Measurements from ENCODE around the gene LRTM2.

The LRTM2 gene

GRCh38 chr12:1877169-1877878 is 57.0 kb downstream of the LRTM2 start:
- H3K4me3 ChIP-seq (replicated peaks; ENCODE audit: insufficient read depth, low read length), result no peak overlapping the region
- no peak overlapping the region for H3K27ac ChIP-seq (replicated peaks)
- no peak for DNase-seq (ENCODE audit: low read depth in 1 of 2, low spot score in 1 of 2)
- H3K27me3 ChIP-seq (ENCODE audit: insufficient read depth, poor library complexity, severe bottlenecking), result no peaks in the 10 kb centered on the region
- TF ChIP-seq SPI1 (IDR thresholded peaks at IDR 0.05; ENCODE audit: borderline replicate concordance, low read depth), result no peak
- TF ChIP-seq, protein P1, sequence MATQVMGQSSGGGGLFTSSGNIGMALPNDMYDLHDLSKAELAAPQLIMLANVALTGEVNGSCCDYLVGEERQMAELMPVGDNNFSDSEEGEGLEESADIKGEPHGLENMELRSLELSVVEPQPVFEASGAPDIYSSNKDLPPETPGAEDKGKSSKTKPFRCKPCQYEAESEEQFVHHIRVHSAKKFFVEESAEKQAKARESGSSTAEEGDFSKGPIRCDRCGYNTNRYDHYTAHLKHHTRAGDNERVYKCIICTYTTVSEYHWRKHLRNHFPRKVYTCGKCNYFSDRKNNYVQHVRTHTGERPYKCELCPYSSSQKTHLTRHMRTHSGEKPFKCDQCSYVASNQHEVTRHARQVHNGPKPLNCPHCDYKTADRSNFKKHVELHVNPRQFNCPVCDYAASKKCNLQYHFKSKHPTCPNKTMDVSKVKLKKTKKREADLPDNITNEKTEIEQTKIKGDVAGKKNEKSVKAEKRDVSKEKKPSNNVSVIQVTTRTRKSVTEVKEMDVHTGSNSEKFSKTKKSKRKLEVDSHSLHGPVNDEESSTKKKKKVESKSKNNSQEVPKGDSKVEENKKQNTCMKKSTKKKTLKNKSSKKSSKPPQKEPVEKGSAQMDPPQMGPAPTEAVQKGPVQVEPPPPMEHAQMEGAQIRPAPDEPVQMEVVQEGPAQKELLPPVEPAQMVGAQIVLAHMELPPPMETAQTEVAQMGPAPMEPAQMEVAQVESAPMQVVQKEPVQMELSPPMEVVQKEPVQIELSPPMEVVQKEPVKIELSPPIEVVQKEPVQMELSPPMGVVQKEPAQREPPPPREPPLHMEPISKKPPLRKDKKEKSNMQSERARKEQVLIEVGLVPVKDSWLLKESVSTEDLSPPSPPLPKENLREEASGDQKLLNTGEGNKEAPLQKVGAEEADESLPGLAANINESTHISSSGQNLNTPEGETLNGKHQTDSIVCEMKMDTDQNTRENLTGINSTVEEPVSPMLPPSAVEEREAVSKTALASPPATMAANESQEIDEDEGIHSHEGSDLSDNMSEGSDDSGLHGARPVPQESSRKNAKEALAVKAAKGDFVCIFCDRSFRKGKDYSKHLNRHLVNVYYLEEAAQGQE (IDR thresholded peaks at IDR 0.05; ENCODE audit: insufficient replicate concordance, low read depth), result no peak

GRCh38 chr12:1878214-1878613 is 57.8 kb downstream of the LRTM2 start:
- Histone ChIP-seq H3K27ac (replicated peaks) (no peak overlapping the region), H3K4me3 (replicated peaks; ENCODE audit: insufficient read depth, low read length) (no peak overlapping the region), H3K27me3 (ENCODE audit: insufficient read depth, poor library complexity, severe bottlenecking) (no peaks in the 10 kb centered on the region)
- no peak for TF ChIP-seq GABPA (IDR thresholded peaks at IDR 0.05; ENCODE audit: low read depth)
- no peak for TF ChIP-seq CTCF (IDR thresholded peaks at IDR 0.05; ENCODE audit: insufficient read depth, low read length)
- no peak for DNase-seq (ENCODE audit: low read depth in 1 of 2, low spot score in 1 of 2)

DNA sequence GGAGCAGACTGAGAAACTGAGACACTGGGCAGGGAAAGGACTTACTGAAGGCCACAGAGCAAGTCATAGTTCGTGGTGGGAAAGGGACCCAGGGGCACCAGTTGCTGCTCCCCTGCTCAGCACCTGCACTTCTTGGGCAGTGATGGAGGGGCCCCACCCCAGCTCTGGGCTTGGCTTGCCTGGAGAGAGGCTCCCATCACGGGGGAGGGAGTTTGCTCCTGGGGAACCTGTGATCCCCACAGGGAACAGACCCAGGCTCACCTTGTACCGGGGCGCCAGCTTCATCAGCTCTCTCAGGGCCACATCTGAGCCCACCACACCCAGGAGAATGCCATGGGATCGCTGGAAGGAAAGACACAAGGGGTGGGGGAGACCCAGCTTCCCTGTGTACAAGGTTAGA is 58.3 kb downstream of the LRTM2 start:
- no peak for TF ChIP-seq CTCF (IDR thresholded peaks at IDR 0.05; ENCODE audit: insufficient read depth, low read length)
- TF ChIP-seq, protein P1 (IDR thresholded peaks at IDR 0.05; ENCODE audit: insufficient replicate concordance, low read depth), result no peak
- TF ChIP-seq SPI1 (IDR thresholded peaks at IDR 0.05; ENCODE audit: borderline replicate concordance, low read depth), result no peak
- TF ChIP-seq GABPA (IDR thresholded peaks at IDR 0.05; ENCODE audit: low read depth), result no peak
- TF ChIP-seq POLR2AphosphoS5 (IDR thresholded peaks at IDR 0.05; ENCODE audit: low read depth), result no peak
- no peak for DNase-seq (ENCODE audit: low read depth in 1 of 2, low spot score in 1 of 2)
- H3K27me3 ChIP-seq (ENCODE audit: insufficient read depth, poor library complexity, severe bottlenecking), result no peaks in the 10 kb centered on the region
- no peak overlapping the region for H3K4me3 ChIP-seq (replicated peaks; ENCODE audit: insufficient read depth, low read length)
- no peak overlapping the region for H3K27ac ChIP-seq (replicated peaks)

- Histone ChIP-seq H3K27me3 (ENCODE audit: insufficient read depth, poor library complexity, severe bottlenecking) (no peaks in the 10 kb centered on the region), H3K4me3 (replicated peaks; ENCODE audit: insufficient read depth, low read length) (no peak overlapping the region), H3K27ac (replicated peaks) (no peak overlapping the region)
- no peak for DNase-seq (ENCODE audit: low read depth in 1 of 2, low spot score in 1 of 2)
- TF ChIP-seq CTCF (IDR thresholded peaks at IDR 0.05; ENCODE audit: insufficient read depth, low read length) (no peak), SPI1 (IDR thresholded peaks at IDR 0.05; ENCODE audit: borderline replicate concordance, low read depth) (no peak), POLR2AphosphoS5 (IDR thresholded peaks at IDR 0.05; ENCODE audit: low read depth) (no peak), GABPA (IDR thresholded peaks at IDR 0.05; ENCODE audit: low read depth) (no peak)
- TF ChIP-seq, protein P1 (IDR thresholded peaks at IDR 0.05; ENCODE audit: insufficient replicate concordance, low read depth), result no peak
Measured at GRCh38 chr12:1879633-1880032, 59.3 kb downstream of the LRTM2 start.

All from HL-60 (cell line).